Measurements from ENCODE around the gene SUMF1. TPM values are rescaled to one million over a fixed set of nuclear protein-coding genes. Genes with fewer than 3 reads are reported as not detected.

The SUMF1 gene
- total and polyA plus RNA-seq, 2 of the 4 experiments (the other 2 are of a cell fraction): 26.3 to 38.4 TPM

DNA sequence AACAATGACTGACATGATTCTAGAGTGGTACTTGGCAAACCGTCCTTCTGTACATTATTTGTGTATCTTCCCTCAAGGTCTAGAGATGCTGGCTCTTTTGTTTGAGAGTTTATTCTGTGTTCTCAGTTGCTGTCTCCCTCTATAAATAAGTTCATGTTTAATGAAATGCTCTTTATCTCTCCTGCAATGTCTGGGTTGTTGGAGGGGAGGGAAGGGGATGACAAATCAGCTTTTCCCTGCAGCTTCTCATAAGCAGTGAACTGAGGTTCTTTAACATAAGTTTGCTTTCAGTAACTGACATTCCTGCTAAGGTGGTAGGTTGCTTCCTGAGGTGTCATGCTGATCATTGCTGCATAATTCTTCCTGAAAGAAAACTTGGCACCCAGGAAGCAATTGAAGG lies 47.8 kb upstream of the SUMF1 start:
- no peak overlapping the region for H4K8ac ChIP-seq (ENCODE audit: low read depth in 2 of 2, low read length in 2 of 2)
- WGBS, 2 experiments (ENCODE audit: extremely low coverage in 2 of 2, insufficient read length in 1 of 2): no CpG with 5 or more reads among the region's 1 CpG
- no peak overlapping the region for H4K91ac ChIP-seq (ENCODE audit: insufficient read depth, low read depth, low read length)
- H3K27ac ChIP-seq (ENCODE audit: insufficient read depth, low read length): no peak overlapping the region
- no peaks in the 10 kb centered on the region for H3K36me3 ChIP-seq (ENCODE audit: control insufficient read depth, insufficient read depth, low read length)
- H3K9me3 ChIP-seq (ENCODE audit: control insufficient read depth, insufficient read depth, low read length): no peaks in the 10 kb centered on the region
- H2BK20ac ChIP-seq (ENCODE audit: low read depth, low read length): no peak overlapping the region
- no peaks in the 10 kb centered on the region for H3K27me3 ChIP-seq (ENCODE audit: control insufficient read depth, insufficient read depth, low read length)
- ATAC-seq (ENCODE audit: low read depth): no peak
- no peak for DNase-seq
- no peak overlapping the region for H2AK9ac ChIP-seq (replicated peaks; ENCODE audit: low read depth, low read length, poor library complexity)
- no peak overlapping the region for H4K5ac ChIP-seq (ENCODE audit: low read depth, low read length)
- intact Hi-C loops (cut with micrococcal nuclease): no loop called here
- H3K56ac ChIP-seq (ENCODE audit: extremely low read depth, insufficient read depth, low read length): no peak overlapping the region
- H3K9me1 ChIP-seq (ENCODE audit: insufficient read depth, low read length): no peaks in the 10 kb centered on the region
- no peak overlapping the region for H3K4me2 ChIP-seq (ENCODE audit: low read depth, low read length)
- ChIA-PET CTCF (no interaction called here), POLR2A (ENCODE audit: unreplicated experiment) (no interaction called here)
- no peak overlapping the region for H3K4ac ChIP-seq (ENCODE audit: low read depth, low read length)
- H3K4me1 ChIP-seq (ENCODE audit: control insufficient read depth, insufficient read depth, low read length): no peaks in the 10 kb centered on the region
- dilution Hi-C loops (cut with HindIII; ENCODE audit: low sequenced_read_pairs, unreplicated experiment): no loop called here
- H2AK5ac ChIP-seq (ENCODE audit: low read depth, low read length): no peak overlapping the region
- no peaks in the 10 kb centered on the region for H3K79me1 ChIP-seq (ENCODE audit: low read depth in 1 of 2, low read length in 2 of 2)
- no peak overlapping the region for H3K4me3 ChIP-seq (ENCODE audit: insufficient read depth, low read depth, low read length)
- H3K9ac ChIP-seq (ENCODE audit: low read depth, low read length): no peak overlapping the region
- in situ Hi-C loops (cut with MboI; ENCODE audit: low sequenced_read_pairs): no loop called here
- H2BK5ac ChIP-seq (ENCODE audit: low read depth, low read length, poor library complexity, severe bottlenecking): no peak overlapping the region
- no peak overlapping the region for H3K23ac ChIP-seq (ENCODE audit: low read depth, low read length)
- H2BK15ac ChIP-seq (ENCODE audit: low read depth, low read length): no peak overlapping the region
- H2BK120ac ChIP-seq (ENCODE audit: low read depth, low read length): no peak overlapping the region
- no TSS peak for BruUV-seq (replicated peaks)
- H4K20me1 ChIP-seq (ENCODE audit: insufficient read depth, low read length): no peaks in the 10 kb centered on the region
- no peak overlapping the region for H3K14ac ChIP-seq (replicated peaks; ENCODE audit: low read depth, low read length)
- H2AFZ ChIP-seq (replicated peaks; ENCODE audit: low read length, poor library complexity): no peak overlapping the region
- H3K18ac ChIP-seq (ENCODE audit: low read depth, low read length): no peak overlapping the region
- TF ChIP-seq, protein P1, sequence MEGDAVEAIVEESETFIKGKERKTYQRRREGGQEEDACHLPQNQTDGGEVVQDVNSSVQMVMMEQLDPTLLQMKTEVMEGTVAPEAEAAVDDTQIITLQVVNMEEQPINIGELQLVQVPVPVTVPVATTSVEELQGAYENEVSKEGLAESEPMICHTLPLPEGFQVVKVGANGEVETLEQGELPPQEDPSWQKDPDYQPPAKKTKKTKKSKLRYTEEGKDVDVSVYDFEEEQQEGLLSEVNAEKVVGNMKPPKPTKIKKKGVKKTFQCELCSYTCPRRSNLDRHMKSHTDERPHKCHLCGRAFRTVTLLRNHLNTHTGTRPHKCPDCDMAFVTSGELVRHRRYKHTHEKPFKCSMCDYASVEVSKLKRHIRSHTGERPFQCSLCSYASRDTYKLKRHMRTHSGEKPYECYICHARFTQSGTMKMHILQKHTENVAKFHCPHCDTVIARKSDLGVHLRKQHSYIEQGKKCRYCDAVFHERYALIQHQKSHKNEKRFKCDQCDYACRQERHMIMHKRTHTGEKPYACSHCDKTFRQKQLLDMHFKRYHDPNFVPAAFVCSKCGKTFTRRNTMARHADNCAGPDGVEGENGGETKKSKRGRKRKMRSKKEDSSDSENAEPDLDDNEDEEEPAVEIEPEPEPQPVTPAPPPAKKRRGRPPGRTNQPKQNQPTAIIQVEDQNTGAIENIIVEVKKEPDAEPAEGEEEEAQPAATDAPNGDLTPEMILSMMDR (conservative IDR thresholded peaks at IDR 0.05; ENCODE audit: low read depth, low read length): no peak
- TF ChIP-seq FOS (IDR thresholded peaks at IDR 0.05; ENCODE audit: low read depth, low read length): no peak
- no peak for TF ChIP-seq CHD1 (IDR thresholded peaks at IDR 0.05; ENCODE audit: low read depth, low read length)
- no peak for TF ChIP-seq MAZ (IDR thresholded peaks at IDR 0.05; ENCODE audit: borderline replicate concordance, low read depth, low read length)
- no peak for TF ChIP-seq NFE2L2 (IDR thresholded peaks at IDR 0.05; ENCODE audit: low read depth, low read length)
- no peak for TF ChIP-seq RCOR1 (IDR thresholded peaks at IDR 0.05; ENCODE audit: insufficient replicate concordance, low read length)
- no peak for TF ChIP-seq SMC3 (IDR thresholded peaks at IDR 0.05; ENCODE audit: low read depth, low read length)
- TF ChIP-seq CEBPB (IDR thresholded peaks at IDR 0.05; ENCODE audit: low read depth, low read length): no peak
